Left lung (tissue), 10 donors: Measurements from ENCODE around the gene MAFG. TPM values are rescaled to one million over a fixed set of nuclear protein-coding genes. Genes with fewer than 3 reads are reported as not detected.

Source experiments
- ATAC-seq: fragments of 200-7000 bp; cut with Tn5 transposase; one replicate; pipeline ENCODE4 v1.9.1; 2020; ENCODE audit warnings: moderate library complexity
- DNase-seq, 4 donors: peaks; one replicate each; pipeline ENCODE4 v3.0.0-alpha.2; 2013 to 2020
- H3K27ac ChIP-seq, 2 donors: fragments of 200-600 bp; sonication (generic) in 1 of 2; one replicate each; pipeline versions ENCODE4 v1.5.0 to v1.8.0; 2020 to 2021
- H3K27me3 ChIP-seq, 2 donors: fragments of 200-600 bp; sonication (generic) in 1 of 2; one replicate each; pipeline versions ENCODE4 v1.5.0 to v1.8.0; 2020 to 2021
- H3K36me3 ChIP-seq, 2 donors: fragments of 200-600 bp; sonication (generic) in 1 of 2; one replicate each; pipeline versions ENCODE4 v1.5.0 to v1.8.0; 2020 to 2021
- H3K4me1 ChIP-seq, 2 donors: fragments of 200-600 bp; one replicate each; pipeline ENCODE4 v1.8.0; 2021
- H3K4me3 ChIP-seq, 2 donors: fragments of 200-600 bp; sonication (generic) in 1 of 2; one replicate each; pipeline versions ENCODE4 v1.5.0 to v1.8.0; 2020 to 2021; ENCODE audit warnings: mild to moderate bottlenecking in 1 of 2
- H3K9me3 ChIP-seq, 2 donors: fragments of 200-600 bp; sonication (generic) in 1 of 2; one replicate each; pipeline versions ENCODE4 v1.5.0 to v1.8.0; 2020 to 2021
- intact Hi-C, 2 donors: fragments of 100-400 bp; cut with DNase I; formaldehyde crosslinking; loops; one replicate each; pipeline versions ENCODE4 v1.11.2 to v1.14.2; 2022
- polyA plus RNA-seq, 6 donors: library from polyadenylated mRNA; unstranded; fragments of 120-200 nt; gene quantifications; one replicate each; pipeline ENCODE4 v1.2.1, GENCODE V29; 2013; ENCODE audit not compliant: insufficient read length in 6 of 6
- total RNA-seq, 2 donors: library from RNA; stranded (reverse); fragmentation: NEBNext Ultra II Directional; extraction: Animal tissue kit (Norgen Biotek cat#: 25700); gene quantifications; one replicate each; pipeline ENCODE4 v1.2.1, GENCODE V29; 2021
- TF ChIP-seq, protein P1 (sequence below), 2 donors: fragments of 200-600 bp; sonication (generic) in 1 of 2; IDR thresholded peaks; one replicate each; pipeline versions ENCODE4 v1.5.0 to v1.8.0; 2021; ENCODE audit warnings: antibody characterized with exemption in 2 of 2
- donor health status: DM: no; HTN: yes; CAD: no.
- donor health status: DM: no; HTN: no; CAD: no.

MAFG gene
- total and polyA plus RNA-seq, 8 donors, result 8.1 to 39.8 (median 11.5) TPM

GRCh38 chr17:81906476-81907218 lies 20.9 kb downstream of the MAFG start:
- Histone ChIP-seq H3K36me3 (peaks cover 0 to 62% of the 10 kb centered on the region in 2 donors), H3K27ac (no peak overlapping the region), H3K27me3 (peaks cover 0 to 17% of the 10 kb centered on the region in 2 donors), H3K9me3 (no peaks in the 10 kb centered on the region), H3K4me3 (no peak overlapping the region), H3K4me1 (peaks cover 11 to 37% of the 10 kb centered on the region in 2 donors)
- TF ChIP-seq, protein P1, sequence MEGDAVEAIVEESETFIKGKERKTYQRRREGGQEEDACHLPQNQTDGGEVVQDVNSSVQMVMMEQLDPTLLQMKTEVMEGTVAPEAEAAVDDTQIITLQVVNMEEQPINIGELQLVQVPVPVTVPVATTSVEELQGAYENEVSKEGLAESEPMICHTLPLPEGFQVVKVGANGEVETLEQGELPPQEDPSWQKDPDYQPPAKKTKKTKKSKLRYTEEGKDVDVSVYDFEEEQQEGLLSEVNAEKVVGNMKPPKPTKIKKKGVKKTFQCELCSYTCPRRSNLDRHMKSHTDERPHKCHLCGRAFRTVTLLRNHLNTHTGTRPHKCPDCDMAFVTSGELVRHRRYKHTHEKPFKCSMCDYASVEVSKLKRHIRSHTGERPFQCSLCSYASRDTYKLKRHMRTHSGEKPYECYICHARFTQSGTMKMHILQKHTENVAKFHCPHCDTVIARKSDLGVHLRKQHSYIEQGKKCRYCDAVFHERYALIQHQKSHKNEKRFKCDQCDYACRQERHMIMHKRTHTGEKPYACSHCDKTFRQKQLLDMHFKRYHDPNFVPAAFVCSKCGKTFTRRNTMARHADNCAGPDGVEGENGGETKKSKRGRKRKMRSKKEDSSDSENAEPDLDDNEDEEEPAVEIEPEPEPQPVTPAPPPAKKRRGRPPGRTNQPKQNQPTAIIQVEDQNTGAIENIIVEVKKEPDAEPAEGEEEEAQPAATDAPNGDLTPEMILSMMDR (IDR thresholded peaks at IDR 0.05), result no peak
- DNase-seq (no peak), ATAC-seq (no peak)
- intact Hi-C loops, result no loop called here

DNA sequence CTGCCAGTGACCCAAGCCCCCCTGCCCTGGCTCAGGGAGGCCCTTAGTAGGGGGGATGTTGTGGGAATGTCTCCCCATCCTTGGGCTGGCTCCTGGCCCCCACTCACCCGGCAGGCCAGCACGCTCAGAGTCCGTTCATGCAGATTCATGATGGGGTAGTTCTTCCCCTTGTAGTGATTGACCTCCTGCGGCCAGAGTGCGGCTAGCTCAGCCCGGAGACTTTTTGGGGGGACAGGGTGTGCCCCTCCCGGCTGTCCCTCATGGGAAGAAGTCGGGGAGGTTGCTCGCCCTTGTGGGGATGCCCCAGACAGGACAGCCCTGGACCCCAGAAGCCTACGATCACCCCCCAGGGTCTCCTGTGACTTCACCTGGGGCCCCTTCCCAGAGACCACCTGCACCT lies 21.5 kb downstream of the MAFG start:
- intact Hi-C loops, result no loop called here
- Histone ChIP-seq H3K27me3 (peaks cover 0 to 23% of the 10 kb centered on the region in 2 donors), H3K4me3 (no peak overlapping the region), H3K27ac (no peak overlapping the region), H3K9me3 (no peaks in the 10 kb centered on the region), H3K4me1 (peaks cover 12 to 37% of the 10 kb centered on the region in 2 donors), H3K36me3 (peaks cover 0 to 62% of the 10 kb centered on the region in 2 donors)
- TF ChIP-seq, protein P1 (IDR thresholded peaks at IDR 0.05), result no peak
- DNase-seq, result no peak
- no peak for ATAC-seq

DNA sequence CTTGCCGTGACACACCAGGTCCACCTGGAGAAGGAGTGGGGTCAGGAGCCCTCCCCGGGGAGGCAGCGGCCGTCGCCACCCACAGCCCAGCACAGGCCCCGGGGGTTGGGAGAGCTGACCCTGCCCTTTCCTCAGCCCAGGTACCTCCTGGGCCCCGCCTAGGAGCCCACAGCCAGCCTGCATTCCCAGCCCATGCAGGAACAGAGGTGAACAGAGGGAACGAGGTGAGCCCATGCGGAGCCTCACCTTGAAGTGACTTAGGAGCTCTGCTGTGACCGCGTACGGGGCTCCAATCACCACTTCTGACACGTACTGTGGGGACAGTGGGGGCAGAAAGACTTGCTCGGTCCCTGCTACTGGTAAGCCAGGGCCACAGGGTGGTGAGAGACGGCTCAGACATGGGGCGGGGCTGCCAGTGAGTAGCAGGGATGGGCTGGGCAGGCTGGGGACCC lies 22.1 kb downstream of the MAFG start:
- intact Hi-C loops, result no loop called here
- peak in 1 of 4 donors; percentile 70 for DNase-seq

DNA sequence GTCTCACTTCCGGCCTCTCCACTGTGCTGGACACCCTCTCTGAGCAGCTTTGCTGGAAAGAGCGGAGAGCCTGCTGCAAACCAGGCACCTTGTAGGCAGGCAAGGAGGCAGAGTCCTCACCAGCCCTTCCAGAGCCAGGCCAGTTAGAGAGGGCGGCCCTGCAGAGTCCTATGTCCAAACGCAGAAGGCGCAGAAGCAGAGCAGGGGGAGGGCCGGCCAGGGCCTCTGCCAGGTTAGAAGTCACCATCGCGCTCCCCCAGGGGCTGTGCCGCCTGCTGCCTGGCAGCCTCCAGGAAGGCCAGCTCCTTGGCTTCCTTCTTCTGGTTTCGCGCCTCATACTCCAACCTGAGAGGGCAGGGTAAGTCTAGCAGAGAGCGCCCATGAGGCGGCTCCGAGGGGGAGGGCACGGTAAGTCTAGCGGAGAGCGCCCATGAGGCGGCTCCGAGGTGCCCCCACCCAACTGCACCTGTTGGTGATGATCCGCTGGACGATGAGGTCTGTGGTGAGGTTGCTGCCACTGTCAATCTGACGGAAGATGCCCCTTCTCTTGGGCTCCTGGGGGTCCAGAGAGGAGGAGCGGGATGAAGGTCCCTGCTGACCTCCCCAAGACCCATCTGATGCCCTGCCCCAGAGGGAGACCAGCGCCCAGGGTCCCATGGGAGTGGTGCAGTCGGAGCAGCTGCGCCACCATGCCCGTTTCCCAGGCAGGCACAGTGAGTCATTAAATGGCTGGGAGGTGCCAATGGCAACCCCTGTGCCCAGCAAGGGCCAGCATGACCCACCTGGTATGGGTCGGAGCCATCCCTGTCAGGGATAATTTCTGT lies 22.7 kb downstream of the MAFG start:
- H3K36me3 ChIP-seq, result peaks cover 0 to 73% of the 10 kb centered on the region in 2 donors
- H3K27me3 ChIP-seq, result peaks cover 0 to 23% of the 10 kb centered on the region in 2 donors
- TF ChIP-seq, protein P1 (IDR thresholded peaks at IDR 0.05), result no peak
- no peaks in the 10 kb centered on the region for H3K9me3 ChIP-seq
- H3K4me3 ChIP-seq, result no peak overlapping the region
- no peak overlapping the region for H3K27ac ChIP-seq
- intact Hi-C loops, result no loop called here
- peaks cover 7 to 26% of the 10 kb centered on the region in 2 donors for H3K4me1 ChIP-seq
- no peak for ATAC-seq
- DNase-seq, result peak in 1 of 4 donors; percentile 58

More for the DNA sequence above, 22.1 kb downstream of the MAFG start:
- Histone ChIP-seq H3K27ac (no peak overlapping the region), H3K27me3 (peaks cover 0 to 23% of the 10 kb centered on the region in 2 donors), H3K36me3 (peaks cover 0 to 67% of the 10 kb centered on the region in 2 donors), H3K4me3 (no peak overlapping the region), H3K9me3 (no peaks in the 10 kb centered on the region), H3K4me1 (peaks cover 12 to 32% of the 10 kb centered on the region in 2 donors)
- ATAC-seq, result no peak
- TF ChIP-seq, protein P1 (IDR thresholded peaks at IDR 0.05), result no peak
